Stimulated activated CD4-positive, alpha-beta T cell treated with anti-CD3 and anti-CD28 coated beads, Interleukin-15, amount 100 ng/mL, for 48 hours (primary cell): ENCODE results near the gene FHIT.

ENCODE experiments used
- DNase-seq, 2 donors: peaks; one replicate each; pipeline ENCODE4 v3.0.0-alpha.2; 2020; ENCODE audit warnings: low read depth in 2 of 2

The FHIT gene

DNA sequence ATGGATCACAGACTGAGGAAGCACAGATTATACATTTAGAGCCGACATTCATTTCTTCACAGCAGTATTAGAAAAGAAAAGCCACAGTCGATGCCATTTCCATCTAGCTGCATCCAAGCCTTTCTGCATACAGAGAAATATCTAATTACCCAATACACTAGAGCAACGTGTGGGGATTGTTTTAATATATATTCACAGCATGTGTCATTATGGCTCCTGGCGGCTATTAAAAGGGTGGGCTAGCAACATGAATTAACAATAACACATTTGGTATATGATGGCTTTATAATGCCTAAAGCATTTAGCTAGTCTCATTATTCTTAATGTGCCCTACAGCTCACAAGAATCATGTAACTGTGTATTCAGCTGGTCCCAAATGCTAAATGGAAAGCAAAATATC, 1030.5 kb downstream of the FHIT start:
- no peak for DNase-seq

DNA sequence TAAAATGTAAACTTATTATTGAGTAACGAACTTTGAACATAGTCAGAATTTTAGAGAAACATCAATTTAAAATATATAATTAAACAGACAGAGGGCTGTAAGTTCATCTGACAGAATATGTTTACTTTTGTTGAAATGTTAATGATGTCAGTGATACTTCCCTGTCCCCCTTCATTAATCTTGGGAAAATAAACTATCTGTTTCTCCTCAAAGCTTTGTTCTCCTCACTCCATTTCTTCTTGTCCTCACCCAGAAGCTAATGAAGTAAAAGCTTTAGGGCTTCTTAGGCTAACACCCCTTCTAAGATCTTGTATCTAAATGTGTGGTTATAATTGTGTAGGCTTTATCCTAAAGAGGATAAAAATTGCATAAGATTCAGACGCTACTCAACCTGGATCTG, 1031.8 kb downstream of the FHIT start:
- DNase-seq: no peak

DNA sequence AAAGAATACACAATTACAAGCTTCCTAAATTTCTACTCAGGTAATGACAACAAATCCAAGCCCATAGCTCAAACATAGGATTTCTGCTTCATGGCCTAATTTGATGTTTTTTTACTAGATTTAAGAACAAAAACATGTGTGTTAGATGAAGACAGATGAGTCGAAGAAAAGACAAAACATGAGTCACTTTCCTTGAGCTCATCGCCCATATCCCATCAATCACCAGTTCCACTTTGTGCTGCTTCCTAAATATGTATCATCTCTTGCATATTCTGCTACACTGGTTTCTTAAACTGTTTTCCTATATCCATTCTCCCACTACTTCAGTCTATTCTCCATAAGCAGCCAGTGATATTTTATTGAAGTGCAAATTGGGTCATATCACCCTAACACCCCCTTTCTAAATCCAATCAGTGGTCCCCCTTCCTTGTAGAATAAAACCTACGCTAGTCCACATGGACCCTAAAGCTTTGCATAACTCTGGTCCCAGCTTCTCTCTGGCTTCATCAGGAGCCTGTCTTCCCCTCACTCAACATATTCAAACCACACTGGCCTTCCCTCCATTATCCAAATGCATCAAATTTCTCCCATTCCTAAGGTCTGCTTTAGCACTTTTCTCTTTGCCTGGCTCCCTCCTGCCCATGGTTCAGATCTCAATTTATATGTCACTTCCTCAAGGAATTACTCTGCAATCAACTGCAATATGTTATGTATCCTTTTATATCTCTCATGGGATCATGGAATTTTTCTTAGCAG, 1033.9 kb downstream of the FHIT start:
- DNase-seq: no peak

DNA sequence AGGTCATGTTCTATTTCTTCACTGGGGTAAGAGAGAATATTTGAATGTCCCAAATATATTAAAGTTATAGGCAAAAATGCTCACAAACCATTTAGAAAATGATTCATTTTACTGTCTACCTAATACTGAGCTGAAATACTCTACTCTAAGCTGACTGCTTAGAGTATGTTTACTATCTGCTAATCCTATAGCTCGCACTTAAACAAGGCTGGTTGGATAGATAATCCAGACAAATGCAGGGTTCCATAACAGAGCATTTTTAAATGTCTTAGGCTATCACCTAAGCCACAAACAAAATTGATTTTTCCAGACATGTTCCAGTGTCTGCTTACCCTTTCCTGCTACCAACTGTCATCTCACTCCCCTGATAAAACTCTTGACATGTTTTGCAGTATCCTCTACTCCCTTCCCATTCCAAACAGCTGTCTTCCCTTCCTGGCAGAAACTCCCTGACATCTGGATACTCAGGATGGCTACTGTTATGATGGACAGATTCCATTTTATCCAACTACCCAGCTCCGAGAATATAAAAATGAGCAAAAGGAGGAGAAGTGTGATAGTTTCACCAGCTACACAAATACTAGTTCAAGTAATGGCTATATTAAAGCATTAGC, 1034.7 kb downstream of the FHIT start:
- DNase-seq: no peak

GRCh38 chr3:60215946-60216345, 1035.3 kb downstream of the FHIT start:
- DNase-seq: no peak

GRCh38 chr3:60207905-60208304, 1043.3 kb downstream of the FHIT start:
- DNase-seq: no peak

DNA sequence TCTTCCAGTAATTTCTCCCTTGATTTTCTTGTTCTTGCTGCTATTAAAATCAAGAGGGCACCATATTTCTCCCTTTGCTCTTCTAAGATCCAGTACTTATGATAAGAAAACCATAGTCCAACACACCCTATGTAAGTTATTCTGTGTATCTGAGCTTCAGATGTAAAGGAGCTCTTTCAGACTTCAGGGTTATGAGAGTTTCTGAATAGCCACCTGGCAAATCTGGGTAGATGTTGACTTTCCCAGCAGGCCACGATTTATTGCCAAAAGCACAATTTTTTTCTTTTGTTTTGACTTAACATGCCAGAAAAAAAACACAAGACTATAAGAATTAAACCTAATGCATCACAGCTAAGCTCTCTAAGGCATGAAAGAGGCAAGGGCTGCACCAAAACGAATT, 1045.0 kb downstream of the FHIT start:
- DNase-seq: no peak

DNA sequence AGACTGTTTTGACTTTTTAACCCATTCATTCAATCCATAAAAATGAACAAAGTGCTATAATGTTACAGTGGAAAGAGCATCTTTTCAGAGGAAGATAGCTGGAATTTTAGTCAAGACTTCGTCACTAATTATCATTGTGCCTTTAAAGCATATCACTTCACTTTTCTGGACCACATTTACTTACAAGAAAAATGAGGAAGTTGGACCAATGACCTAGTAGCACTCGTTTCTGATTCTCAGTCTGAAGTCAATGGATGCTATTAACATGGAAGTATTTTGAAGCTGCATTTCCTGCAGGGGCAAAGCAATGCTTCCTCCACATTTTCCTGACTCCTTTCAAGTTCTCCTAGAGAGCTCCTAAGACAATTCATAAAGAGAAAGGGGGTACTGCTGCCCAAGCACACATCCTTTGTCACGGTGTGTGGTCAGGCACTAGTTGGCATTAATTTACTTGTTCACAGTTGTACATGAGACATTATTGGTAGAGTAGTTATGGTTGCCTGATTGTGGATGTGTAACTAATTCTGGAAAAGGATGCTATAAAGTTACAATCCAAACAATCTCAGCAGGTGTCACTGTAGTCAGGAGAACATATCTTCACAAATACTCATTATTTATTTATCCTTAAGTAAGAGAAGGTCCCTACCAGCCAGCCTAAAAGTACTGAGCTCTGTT, 1049.1 kb downstream of the FHIT start:
- DNase-seq: no peak

GRCh38 chr3:60199306-60199705, 1051.9 kb downstream of the FHIT start:
- no peak for DNase-seq

GRCh38 chr3:60198179-60198720, 1053.0 kb downstream of the FHIT start:
- DNase-seq: no peak

DNA sequence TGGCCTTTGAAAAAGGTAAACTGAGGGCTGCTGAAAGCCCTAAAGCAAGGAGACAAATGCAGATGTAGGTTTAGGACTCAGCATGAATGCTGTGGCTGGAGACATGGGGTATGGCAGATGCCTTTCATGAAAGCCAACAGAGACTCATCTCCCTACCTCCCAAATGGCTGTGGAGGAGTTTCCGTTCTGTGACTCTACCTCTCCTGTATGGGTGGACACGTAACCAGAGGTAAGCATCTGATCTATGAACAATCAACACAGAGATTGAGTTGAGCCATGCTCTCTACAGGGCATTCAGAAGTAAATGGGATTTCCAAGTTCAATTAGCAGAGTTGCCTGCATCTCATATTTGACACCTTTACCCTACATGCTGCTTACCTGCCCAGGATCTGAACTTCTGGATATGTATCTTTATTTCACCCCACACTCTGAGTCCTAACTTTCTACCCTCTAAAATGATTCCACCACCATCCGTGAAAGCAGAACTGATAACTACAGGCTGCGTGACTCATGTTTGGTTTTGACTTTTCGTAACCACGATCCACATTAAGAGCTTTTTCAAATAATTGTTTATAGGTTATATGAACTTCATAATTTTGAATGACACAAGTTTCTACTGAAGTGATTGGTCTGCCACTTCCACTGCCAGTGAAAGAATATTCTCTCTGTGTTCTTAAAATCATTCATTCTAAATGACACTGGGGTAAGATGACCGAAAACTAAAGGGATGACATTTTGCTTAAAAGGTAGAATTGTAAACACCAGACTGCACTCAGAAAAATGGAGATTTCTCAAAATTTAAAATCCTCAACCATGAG, 1058.7 kb downstream of the FHIT start:
- DNase-seq: peak; percentile 11

DNA sequence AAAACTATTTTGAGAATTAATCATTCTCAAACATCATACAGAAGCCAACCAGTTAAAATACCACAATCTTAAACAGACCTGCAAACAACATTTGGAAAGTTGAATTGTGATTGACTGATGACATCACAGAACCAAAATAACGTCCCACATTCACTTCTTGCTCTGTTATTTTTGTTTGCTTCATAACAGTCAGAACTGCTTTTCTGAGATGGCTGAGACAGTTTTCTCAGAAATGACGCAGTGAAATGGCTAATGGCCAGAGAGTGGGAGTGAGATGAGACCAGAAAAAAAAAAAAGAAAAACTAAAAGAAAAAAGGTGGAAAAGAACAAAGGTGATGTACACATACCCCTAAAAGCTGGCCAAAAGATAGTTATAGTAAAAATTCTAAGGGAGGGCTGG, 1061.2 kb downstream of the FHIT start:
- no peak for DNase-seq

GRCh38 chr3:60189304-60189703, 1061.9 kb downstream of the FHIT start:
- DNase-seq: no peak

DNA sequence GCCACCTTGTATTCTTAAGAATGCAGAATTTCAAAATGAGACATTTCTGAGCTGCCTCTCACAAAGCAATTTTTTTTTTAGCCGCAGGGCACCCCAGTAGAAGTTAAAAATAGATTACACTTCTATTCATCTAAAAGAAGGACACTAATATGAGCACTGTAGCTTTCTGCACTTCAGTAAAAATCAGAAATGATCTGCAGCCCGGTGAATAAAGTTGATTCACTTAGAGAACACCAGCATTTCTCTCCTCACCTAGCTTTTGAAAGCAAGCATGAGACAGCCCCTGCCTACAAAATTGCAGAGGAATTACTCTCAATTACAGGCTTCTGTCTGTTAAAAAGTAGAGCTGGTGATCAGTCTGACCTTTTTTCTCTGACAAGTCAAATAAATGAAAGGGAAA, 1062.4 kb downstream of the FHIT start:
- no peak for DNase-seq

DNA sequence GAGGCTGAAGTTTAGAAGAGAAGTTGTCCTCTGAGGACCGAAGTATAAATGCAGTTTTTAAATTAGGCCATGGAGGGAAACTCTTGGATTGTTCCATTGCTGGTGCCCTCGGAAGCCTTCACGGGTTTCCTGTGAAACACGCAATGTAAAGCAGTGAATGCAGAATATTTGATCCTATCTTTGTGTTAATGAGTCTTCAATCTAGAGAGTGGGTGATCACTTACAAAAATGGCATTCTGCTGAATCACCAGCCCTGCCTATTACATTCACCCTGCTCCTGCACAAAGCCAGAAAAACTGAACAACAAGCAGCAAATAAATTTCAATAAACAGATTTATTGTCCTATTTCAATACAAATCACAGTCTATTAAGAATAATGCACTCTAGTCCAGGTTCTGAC, 1063.9 kb downstream of the FHIT start:
- DNase-seq: no peak

DNA sequence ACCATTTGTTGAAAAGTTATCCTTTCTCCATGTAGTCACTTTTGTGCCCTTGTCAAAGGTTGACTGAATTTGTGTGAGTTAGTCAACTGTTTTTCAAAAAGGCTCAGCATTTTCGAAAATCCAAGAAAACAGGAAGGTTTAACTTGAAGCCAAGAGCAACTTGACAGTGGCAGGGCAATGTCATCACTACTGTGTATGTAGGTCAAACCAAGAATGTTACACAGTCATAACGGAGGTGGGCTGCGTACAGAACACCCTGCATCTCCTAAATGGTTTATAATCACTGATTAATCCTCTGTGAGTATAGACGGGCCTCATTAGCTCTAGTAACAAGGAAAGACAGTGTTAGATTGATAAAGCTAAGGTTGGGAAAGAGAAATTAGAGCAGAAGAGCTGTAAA, 1064.9 kb downstream of the FHIT start:
- no peak for DNase-seq

DNA sequence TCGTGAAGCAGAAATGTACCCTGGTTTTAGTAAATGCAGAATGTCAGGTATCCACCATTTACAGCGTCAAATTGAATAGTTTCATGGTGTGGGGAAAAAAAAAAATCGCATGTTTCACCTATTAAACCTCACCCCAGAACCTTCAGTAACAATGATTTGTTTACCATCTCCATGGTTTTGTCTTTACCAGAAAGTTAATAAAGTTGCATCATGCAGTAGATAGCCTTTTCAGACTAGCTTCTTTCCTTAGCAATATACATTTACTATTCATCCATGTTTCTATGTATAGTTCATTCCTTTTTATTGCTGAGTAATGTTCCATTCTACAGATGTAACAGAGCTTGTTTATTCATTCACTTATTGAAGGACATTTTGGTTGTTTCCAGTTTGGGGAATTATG, 1066.1 kb downstream of the FHIT start:
- DNase-seq: no peak

GRCh38 chr3:60182697-60183096, 1068.6 kb downstream of the FHIT start:
- no peak for DNase-seq

DNA sequence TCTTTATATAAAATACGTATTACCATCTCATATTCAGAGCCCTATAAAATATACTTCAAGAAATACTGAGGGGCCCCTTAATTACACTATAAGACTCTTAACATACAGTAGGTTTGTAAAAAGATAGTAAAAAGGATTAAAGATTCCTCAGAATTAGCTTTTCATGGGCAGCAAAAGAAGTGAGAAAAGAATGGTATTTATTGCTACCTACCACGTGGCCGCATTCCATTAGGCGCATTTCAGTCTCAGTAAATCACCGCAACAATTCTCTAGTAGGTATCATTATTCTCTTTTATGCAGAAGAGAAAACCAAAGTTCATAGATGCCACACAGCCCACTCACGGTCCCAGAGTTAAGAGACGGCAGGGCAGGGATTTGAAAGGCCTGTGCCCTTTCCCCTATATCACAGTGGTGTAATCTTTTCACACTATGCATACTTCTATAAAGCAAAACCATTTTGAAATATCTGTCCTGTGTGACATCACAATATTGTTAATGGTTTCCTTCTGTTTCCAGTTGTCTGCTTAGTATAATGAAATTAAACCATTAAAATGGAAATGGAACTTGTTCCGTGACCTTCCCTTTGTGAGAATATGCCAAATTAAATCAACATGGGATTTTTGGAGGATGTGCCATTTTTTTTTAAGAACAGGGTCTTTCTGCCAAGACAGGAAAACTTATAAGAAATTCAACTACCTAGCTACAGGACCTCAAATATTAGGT, 1072.2 kb downstream of the FHIT start:
- no peak for DNase-seq

DNA sequence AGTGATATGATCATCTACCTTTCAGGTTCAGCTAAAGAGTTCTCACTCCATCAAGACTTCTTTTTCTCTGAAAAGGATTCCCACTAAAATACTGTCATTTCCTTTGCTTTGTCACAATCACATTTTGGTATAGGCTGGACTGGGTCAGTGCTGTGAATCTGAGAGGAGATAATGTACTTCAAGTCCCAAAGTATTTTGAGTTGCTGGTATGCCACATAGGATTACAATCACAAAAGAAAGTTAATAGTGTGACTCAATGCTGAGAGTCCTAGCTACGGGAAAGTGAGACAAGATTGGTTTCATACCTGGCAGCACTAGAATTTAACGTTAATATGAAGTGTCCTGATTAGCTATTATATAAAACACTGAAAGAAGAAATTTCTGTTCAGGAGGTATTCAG, 1073.5 kb downstream of the FHIT start:
- no peak for DNase-seq

DNA sequence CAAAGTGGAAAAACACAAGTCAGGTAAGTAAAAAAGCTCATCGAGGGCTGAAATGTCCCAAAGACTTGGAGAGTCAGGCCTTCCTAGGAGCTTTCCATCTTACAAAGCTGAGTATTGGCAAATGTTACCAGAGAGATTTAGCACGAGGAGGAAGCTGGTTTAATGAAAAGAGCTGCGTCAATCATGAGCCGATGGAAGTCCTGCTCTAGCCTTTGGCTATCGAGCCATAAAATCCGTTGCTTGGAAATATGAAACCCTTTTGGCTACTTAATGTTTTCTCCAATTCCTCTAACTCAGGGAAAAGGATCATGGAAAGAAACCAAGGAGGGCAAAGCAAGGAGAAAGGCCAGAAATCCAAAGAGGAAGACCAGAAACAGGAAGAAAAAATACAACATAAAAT, 1074.6 kb downstream of the FHIT start:
- no peak for DNase-seq
